ENCODE measurements around the gene SDCBP2.

SDCBP2 gene

GRCh38 chr20:1331101-1331500, 2.2 kb upstream of the SDCBP2 start:
- no peak for DNase-seq (ENCODE audit: low read depth)

GRCh38 chr20:1330075-1330830, 1.3 kb upstream of the SDCBP2 start:
- no peak for DNase-seq (ENCODE audit: low read depth)

GRCh38 chr20:1327827-1328679, 886 bp downstream of the SDCBP2 start:
- DNase-seq (ENCODE audit: low read depth) = no peak

- no peak for DNase-seq (ENCODE audit: low read depth)
Measured at GRCh38 chr20:1327241-1327653, 1.7 kb downstream of the SDCBP2 start.

GRCh38 chr20:1326031-1326930, 2.7 kb downstream of the SDCBP2 start:
- DNase-seq (ENCODE audit: low read depth) = no peak

GRCh38 chr20:1325173-1326030, 3.5 kb downstream of the SDCBP2 start:
- DNase-seq (ENCODE audit: low read depth) = peak; percentile 99

GRCh38 chr20:1324598-1325172, 4.3 kb downstream of the SDCBP2 start:
- DNase-seq (ENCODE audit: low read depth) = peak; percentile 17

GRCh38 chr20:1323830-1324597, 4.9 kb downstream of the SDCBP2 start:
- no peak for DNase-seq (ENCODE audit: low read depth)

- no peak for DNase-seq (ENCODE audit: low read depth)
Measured at GRCh38 chr20:1323256-1323655, 5.7 kb downstream of the SDCBP2 start.

- no peak for DNase-seq (ENCODE audit: low read depth)
Measured at GRCh38 chr20:1322511-1323245, 6.3 kb downstream of the SDCBP2 start.

- no peak for DNase-seq (ENCODE audit: low read depth)
Measured at GRCh38 chr20:1321654-1321939, 7.3 kb downstream of the SDCBP2 start.

GRCh38 chr20:1320902-1321653, 7.9 kb downstream of the SDCBP2 start:
- no peak for DNase-seq (ENCODE audit: low read depth)

GRCh38 chr20:1320016-1320415, 8.9 kb downstream of the SDCBP2 start:
- no peak for DNase-seq (ENCODE audit: low read depth)

GRCh38 chr20:1319462-1319861, 9.5 kb downstream of the SDCBP2 start:
- DNase-seq (ENCODE audit: low read depth) = no peak

GRCh38 chr20:1319051-1319450, 9.9 kb downstream of the SDCBP2 start:
- no peak for DNase-seq (ENCODE audit: low read depth)

- DNase-seq (ENCODE audit: low read depth) = no peak
Measured at GRCh38 chr20:1317545-1318255, 11.2 kb downstream of the SDCBP2 start.

- DNase-seq (ENCODE audit: low read depth) = no peak
Measured at GRCh38 chr20:1315804-1316203, 13.1 kb downstream of the SDCBP2 start.

All from activated T-helper 9 cell treated with anti-CD3 and anti-CD28 coated beads, Interleukin-2, amount 50 U/mL, for 16 hours (primary cell).